Ascending aorta (tissue), 2 donors: Measurements from ENCODE around the gene PDXK. TPM values are rescaled to one million over a fixed set of nuclear protein-coding genes. Genes with fewer than 3 reads are reported as not detected.

Experiments
- DNase-seq, 2 donors: peaks; one replicate each; pipeline ENCODE4 v3.0.0-alpha.2; 2019; ENCODE audit warnings: low spot score in 2 of 2
- H3K27ac ChIP-seq, 2 donors: fragments of 200-600 bp; sonication (generic); one replicate each; pipeline ENCODE4 v1.5.1; 2016 to 2017; ENCODE audit warnings: mild to moderate bottlenecking in 1 of 2
- H3K27me3 ChIP-seq: fragments of 200-600 bp; sonication (generic); one replicate; pipeline ENCODE4 v1.5.1; 2017
- H3K36me3 ChIP-seq, 2 donors: fragments of 200-600 bp; sonication (generic); one replicate each; pipeline ENCODE4 v1.5.1; 2016
- H3K4me1 ChIP-seq, 2 donors: fragments of 200-600 bp; sonication (generic); one replicate each; pipeline ENCODE4 v1.5.1; 2016 to 2017; ENCODE audit warnings: mild to moderate bottlenecking in 1 of 2
- H3K4me3 ChIP-seq, 2 donors: fragments of 200-600 bp; sonication (generic); one replicate each; pipeline ENCODE4 v1.5.1; 2016 to 2017; ENCODE audit warnings: mild to moderate bottlenecking in 1 of 2
- H3K9me3 ChIP-seq, 2 donors: fragments of 200-600 bp; sonication (generic); one replicate each; pipeline ENCODE4 v1.5.1; 2016
- intact Hi-C: fragments of 100-400 bp; cut with DNase I; formaldehyde crosslinking; loops from one replicate; pipeline ENCODE4 v1.15.1; 2023
- total RNA-seq: library from RNA; depleted of rRNA; stranded (reverse); fragments of >200 nt; gene quantifications from one replicate; pipeline ENCODE4 v1.1.0, GENCODE V29; 2016
- TF ChIP-seq, protein P1 (sequence below), 3 experiments: fragments of 200-600 bp in 2 of 3; fragments of 450-650 bp in 1 of 3; sonication (generic) in 2 of 3; IDR thresholded peaks; one replicate each; pipeline ENCODE4 v1.5.1; 2016 to 2019; ENCODE audit warnings: antibody characterized with exemption in 3 of 3, mild to moderate bottlenecking in 1 of 3, moderate library complexity in 1 of 3

Gene PDXK
- total RNA-seq, 1 donor from 2014 or later, result 102 TPM

DNA sequence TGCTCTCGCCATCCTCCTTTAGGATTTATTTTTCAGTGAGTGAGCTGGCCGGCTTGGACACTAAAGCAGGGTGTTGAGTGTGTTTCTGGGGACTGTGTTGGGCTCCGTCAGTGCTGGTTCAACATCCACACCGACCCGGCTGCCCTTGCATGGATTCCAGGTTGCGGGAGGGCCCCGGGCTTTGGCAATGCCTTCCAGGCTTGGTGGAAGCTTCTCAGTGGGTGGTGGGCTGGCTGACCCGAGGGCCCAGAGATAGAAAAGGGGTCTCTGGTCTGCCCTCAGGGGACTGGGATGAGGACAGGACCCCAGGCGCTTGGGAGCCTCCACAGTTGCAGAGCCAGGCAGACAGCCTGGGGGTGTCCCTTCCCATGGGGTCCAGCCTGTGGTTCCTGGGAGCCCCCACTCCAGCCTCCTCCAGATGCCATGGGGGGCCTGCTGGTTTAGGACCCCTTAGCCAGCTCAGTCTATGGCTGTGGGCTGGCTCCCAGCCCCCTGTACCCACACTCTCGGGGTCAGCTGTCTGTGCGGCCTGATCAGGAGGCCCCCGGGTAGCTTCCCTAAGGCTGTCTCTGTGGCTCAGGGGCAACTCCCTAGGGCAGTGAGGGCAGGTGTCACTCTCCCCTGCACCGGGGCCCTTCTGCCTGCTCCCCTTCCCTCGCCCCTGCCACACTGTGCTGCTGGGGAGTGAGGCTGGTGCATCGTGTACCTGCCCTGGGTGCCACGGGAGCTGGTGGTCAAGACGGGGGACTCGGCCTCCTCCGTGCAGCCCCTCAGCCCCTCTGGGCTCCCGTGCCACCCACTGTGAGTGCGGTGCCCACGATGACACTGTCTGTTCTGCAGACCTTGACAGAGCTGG lies 16.5 kb downstream of the PDXK start:
- DNase-seq, result no peak
- peak overlapping the region; percentile 69 for H3K27ac ChIP-seq
- peaks cover 0 to 8% of the 10 kb centered on the region in 2 donors for H3K36me3 ChIP-seq
- H3K4me3 ChIP-seq, result peak overlapping the region in 1 of 2 donors; percentile 29
- H3K27me3 ChIP-seq, result no peaks in the 10 kb centered on the region
- H3K9me3 ChIP-seq, result no peaks in the 10 kb centered on the region
- intact Hi-C loops, result no loop called here
- TF ChIP-seq, protein P1, sequence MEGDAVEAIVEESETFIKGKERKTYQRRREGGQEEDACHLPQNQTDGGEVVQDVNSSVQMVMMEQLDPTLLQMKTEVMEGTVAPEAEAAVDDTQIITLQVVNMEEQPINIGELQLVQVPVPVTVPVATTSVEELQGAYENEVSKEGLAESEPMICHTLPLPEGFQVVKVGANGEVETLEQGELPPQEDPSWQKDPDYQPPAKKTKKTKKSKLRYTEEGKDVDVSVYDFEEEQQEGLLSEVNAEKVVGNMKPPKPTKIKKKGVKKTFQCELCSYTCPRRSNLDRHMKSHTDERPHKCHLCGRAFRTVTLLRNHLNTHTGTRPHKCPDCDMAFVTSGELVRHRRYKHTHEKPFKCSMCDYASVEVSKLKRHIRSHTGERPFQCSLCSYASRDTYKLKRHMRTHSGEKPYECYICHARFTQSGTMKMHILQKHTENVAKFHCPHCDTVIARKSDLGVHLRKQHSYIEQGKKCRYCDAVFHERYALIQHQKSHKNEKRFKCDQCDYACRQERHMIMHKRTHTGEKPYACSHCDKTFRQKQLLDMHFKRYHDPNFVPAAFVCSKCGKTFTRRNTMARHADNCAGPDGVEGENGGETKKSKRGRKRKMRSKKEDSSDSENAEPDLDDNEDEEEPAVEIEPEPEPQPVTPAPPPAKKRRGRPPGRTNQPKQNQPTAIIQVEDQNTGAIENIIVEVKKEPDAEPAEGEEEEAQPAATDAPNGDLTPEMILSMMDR (IDR thresholded peaks at IDR 0.05), result no peak
- peaks cover 13 to 35% of the 10 kb centered on the region in 2 donors for H3K4me1 ChIP-seq

DNA sequence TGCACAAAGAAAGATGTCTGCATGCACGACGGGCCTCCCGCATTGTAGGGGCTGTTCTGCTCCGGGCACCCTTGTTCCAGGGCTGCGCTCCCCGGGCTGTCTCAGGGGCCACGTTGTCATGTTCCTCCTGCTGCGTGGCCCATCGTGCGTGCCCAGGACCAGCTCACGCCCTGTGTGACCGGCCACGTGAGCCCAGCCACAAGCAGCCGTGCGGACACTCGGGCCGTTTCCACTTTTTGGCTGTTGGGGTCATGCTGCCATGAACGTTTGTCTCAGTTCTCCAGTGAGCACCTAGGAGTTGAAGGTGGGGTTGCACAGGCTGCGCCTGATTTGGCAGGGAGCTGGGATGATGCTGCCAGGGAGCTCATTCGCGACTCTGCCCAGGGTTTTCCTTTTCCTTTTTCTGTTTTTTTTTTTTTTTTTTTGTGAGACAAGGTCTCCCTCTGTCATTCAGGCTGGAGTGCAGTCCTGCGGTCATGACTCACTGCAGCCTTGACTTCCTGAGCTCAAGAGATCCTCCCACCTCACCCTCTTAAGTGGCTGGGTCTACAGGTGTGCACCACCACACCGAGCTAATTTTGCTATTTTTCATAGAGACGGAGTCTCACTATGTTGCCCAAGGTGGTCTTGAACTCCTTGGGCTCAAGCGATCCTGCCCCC lies 17.4 kb downstream of the PDXK start:
- Histone ChIP-seq H3K27me3 (no peaks in the 10 kb centered on the region), H3K36me3 (peaks cover 0 to 8% of the 10 kb centered on the region in 2 donors), H3K4me3 (no peak overlapping the region), H3K9me3 (no peaks in the 10 kb centered on the region), H3K4me1 (peaks cover 13 to 34% of the 10 kb centered on the region in 2 donors), H3K27ac (no peak overlapping the region)
- TF ChIP-seq, protein P1 (IDR thresholded peaks at IDR 0.05), result no peak
- intact Hi-C loops, result no loop called here
- DNase-seq, result no peak

DNA sequence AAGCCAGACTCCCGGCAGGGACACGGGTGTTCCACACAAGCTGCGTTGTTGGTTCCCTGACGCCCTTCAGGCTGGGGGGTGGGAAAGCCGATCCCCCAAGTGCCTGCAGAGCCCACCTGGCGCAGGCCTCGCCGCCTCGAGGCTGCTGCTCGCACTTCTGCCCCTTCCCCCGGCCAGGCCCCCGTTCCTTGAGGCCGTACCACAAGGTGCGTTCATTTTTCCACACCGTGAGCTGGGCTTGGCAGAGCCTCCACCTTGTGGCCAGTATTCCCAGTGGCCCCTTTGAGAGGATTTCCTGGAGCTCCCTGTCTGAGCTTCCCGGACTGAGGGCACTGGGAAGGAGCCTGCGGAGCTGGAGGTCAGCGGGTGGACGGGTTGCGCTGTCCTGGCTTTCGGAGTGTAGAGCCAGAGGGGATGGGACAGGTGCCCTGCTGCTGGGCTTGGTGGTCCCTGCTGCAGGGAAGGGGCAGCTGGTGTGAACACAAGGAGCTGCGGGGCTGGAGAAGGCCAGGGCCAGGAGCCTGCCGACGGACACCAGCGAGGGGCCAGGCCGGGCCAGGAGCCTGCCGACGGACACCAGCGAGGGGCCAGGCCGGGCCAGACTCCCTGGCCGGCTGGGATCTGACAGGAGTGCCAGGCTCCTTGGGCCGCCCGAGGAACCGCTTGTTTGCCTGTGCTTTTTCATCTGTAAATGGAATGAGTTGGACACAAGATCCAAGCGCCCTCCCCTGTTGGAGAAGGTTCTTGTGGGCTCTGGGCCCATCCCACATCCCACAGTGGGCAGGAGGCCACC lies 18.4 kb downstream of the PDXK start:
- no peak for DNase-seq
- H3K4me1 ChIP-seq, result peaks cover 13 to 29% of the 10 kb centered on the region in 2 donors
- H3K36me3 ChIP-seq, result peaks cover 8 to 16% of the 10 kb centered on the region in 2 donors
- H3K4me3 ChIP-seq, result no peak overlapping the region
- TF ChIP-seq, protein P1 (IDR thresholded peaks at IDR 0.05), result no peak
- intact Hi-C loops, result no loop called here
- no peaks in the 10 kb centered on the region for H3K9me3 ChIP-seq
- peak overlapping the region; percentile 36 to 65 for H3K27ac ChIP-seq
- no peaks in the 10 kb centered on the region for H3K27me3 ChIP-seq

DNA sequence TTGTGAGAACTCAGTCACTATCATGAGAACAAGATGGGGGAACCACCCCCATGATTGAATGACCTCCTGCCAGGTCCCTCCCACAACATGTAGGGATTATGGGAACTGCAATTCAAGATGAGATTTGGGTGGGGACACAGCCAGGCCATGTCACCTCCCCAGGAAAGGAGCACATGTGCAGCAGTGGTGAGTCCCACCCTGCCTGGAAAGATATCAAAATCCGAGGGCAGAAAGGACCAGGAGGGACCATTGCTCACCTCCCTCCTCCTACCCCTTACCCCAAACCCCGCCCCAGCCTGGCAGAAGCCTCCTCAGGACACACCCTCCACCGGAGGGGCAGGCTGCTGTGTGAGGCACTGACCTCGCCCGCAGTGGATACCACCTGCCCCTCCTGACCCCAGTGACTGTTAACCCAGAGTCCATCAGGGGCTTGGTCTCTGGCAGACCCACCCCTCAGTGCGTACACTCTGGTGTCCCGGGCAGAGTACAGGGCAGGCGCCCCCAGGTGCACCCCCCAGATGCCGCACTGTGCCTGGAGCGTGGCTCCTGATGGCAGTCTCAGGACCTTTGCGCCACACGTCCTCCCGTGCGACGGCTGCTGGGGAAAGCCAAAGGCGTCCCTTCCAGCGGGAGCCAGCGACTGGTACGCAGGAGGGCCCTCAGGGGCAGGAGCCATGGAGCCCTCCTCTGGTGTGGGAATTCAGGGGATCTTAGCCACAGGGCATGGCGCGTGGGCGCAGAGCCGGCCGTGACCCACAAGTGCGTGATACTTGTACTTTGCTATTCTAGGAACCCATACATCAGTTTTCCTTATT lies 20.9 kb downstream of the PDXK start:
- intact Hi-C loops, result no loop called here
- H3K27ac ChIP-seq, result peak overlapping the region in 1 of 2 donors; percentile 76
- peaks cover 24 to 30% of the 10 kb centered on the region in 2 donors for H3K36me3 ChIP-seq
- no peaks in the 10 kb centered on the region for H3K9me3 ChIP-seq
- no peak for DNase-seq
- H3K27me3 ChIP-seq, result no peaks in the 10 kb centered on the region
- TF ChIP-seq, protein P1 (IDR thresholded peaks at IDR 0.05), result no peak
- H3K4me3 ChIP-seq, result no peak overlapping the region
- H3K4me1 ChIP-seq, result peaks cover 0 to 7% of the 10 kb centered on the region in 2 donors
